Hematopoietic multipotent progenitor cell treated with erythropoietin and hydrocortisone succinate and interleukin-3 and kit ligand, for 8 days (in vitro differentiated cells): ENCODE results near the gene CYP4A22.
"Not testable (repeated sequence)": the region's sequence is repeated elsewhere in the genome, so short reads cannot be mapped to it uniquely, and the experiment has no call there.

Experiments used
- DNase-seq: peaks from one replicate; pipeline ENCODE4 v3.0.0-alpha.2; 2015

CYP4A22 gene

DNA sequence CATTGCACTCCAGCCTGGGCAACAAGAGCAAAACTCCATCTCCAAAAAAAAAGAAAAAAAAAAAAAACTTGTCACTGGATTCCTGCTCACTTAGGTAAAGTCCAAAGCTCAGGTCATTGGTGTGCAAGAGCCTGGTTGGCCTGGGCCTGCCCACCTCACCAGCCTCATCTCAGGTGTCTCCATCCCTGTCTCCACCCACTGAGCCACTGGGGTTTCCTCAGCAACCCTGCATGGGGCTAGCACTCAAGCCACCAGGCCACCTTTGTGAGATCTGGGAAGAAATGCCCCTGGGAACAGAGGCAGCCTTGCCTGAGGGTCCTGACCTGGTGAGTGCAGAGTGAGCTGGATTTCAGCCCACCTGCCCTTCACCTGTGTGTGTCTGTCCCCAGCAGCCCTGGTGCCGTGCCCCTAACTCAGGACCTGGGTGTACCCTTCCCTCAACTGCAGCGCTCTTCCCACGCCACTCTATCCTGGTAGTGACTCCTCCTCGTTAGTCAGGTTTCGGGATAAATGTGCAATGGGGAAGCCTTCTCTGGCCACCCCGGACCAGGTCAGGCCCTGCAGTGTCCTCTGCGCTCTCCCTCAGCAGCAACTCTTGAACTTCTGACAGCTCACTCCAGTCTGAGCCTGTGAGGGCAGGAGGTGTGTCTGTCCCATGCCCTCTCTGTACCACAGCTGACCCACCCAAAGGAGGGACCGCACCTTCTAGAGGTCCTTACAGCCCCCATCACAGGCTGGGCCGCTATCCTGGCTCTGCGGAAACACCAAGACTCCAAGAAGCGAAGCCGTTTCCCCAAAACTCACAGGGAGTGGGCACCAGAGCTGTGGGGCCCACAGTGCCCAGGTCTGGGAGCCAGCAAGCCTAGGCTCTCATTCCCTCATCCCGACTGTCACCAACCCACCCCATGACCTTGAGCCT, 49.3 kb downstream of the CYP4A22 start:
- DNase-seq, result no peak

DNA sequence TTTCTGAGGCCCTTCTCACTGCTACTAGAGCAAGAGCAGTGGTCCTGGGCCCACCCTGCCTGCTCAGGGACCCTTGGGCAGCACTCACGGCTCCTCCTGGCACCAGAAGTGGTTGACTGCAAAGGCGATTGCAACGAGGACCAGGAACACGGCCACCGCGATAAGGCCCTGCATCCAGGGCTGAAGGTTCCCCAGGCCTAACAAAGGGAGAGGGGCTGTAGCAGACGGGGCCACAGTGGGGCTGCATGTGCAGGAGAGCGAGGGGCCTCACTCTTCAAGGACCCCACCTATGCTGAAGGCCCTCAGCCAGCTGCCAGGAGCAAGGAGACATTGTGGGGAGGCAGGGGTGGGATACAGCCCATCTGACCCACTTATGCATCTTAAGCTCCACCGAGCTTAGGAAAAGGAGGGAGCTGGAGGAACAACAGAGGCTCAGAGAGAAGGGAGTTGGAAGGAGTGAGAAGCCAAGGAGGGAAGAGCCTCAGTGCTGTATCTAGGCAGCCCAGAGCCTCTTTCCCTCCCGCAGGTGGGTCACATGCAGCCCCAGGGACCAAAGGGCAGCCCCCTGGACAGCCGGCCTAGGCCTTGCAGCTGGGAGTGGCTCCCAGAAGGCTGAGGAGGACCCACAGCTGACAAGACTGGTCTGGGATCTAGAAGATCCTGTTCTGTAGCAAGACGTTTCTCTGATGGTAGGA, 50.1 kb downstream of the CYP4A22 start:
- no peak for DNase-seq

DNA sequence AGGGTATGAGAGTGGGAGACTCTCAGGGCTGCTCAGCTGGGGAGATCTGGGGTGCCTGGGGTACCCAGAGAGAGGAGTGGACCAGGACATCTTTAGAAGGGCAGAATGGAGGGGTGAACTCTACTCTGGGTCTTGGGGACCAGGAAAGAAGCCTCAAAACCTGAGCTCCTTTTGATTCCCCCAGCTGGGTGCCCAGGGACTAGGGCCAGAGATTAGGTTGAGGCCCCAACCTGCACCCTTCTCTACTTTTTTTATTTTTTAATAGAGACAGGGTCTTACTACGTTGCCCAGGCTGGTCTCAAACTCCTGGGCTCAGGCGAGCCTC, 50.6 kb downstream of the CYP4A22 start:
- no peak for DNase-seq

DNA sequence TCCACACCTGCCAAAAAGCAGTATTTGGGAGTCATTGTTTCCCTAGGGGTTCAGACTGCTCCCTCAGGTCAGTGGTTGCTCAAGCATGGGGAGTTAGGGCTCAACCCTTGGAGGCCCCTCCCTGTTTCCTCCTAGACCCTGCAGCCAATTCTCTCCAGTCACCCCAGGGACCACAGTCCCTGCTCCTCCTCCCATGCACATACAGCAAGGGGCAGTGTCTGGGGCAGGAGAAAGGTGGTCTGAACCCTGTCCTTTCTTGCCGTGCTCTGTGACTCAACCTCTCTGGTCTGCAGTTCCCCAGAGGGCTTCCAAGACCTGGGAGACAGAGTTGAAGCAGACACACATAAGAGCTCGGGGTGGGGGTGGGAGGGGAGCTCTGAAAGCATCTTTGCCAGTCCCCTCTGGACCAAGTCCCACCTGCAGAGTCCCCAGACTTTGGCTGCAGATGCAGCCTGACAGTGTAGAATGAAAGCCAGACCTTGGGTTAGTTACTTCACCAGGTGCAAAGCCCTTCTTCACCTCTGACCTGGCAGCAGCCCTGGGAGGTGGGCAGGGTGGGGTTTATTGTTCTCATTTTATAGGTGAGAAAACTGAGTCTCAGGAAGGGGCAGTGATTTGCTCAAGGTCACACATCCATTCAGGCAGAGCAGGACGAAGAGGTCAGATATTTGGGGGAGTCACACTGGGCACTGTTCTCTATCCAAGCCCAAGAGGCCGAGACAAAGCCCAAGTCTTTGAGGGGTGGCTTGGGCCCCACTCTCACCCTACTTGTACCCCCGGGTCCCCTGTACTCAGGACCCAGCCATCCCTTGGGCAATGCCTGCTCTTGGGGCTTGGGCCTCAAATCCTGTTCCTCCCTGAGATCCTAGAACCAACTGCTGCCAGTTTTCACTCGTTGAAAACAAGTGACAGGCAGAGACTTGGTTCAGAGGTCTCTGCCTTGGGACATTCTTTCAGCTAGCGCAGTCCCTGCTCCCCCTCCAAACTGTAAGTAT, 51.8 kb downstream of the CYP4A22 start:
- no peak for DNase-seq

DNA sequence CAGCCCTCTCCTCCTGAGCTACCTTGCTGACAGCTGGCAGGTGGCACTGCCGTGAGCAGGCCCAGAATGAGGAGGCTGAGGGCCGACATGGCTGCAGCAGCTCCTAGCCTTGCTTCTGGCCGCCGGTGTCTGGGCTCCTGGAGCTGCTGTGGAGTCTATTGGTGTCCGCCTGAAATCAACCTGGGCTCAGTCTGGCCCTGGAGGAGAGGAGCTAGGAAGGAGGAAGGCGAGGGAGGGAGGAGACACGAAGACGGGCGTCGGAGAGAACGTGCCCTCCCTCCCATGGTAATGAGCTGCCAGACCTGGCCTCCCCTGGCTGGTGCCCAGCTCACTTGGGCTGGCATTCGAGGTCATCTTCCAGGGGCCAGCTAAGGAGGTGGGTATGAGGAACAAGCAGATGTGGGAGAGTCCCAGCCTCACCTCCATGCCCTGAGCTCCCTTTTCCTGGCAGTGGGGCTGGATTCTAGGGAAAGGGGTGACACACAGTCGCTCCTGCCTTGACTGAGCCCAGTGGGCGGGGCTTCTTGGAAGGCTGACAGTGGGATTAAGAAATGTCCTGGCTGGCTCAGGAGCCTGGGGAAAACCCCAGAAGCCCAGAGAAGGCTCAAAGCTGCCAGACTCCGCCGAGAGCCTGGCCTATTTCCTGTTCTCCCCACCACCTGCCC, 52.7 kb downstream of the CYP4A22 start, which contains the start of gene PDZK1IP1:
TSS of gene PDZK1IP1 (minus strand) at position 193 of the 665 bp plus-strand sequence. CDS start at position 89, 104 bp downstream.
- peak; percentile 54 for DNase-seq

DNA sequence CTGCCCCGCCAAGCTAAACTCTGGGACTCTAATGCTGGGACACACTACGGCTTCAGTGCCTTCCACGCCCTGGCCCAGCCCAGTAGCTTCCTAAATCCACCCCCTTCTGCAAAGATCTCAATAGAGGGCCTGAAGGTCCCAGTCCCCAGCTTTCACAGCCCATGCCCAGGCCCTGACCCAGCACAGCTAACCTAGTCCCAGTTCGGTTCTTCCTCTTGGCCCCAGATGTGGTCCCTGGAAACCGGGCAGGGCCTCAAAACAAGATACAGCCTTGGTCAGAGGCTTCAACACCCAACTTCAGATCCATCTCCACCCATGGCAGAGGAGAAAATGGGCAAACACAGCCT, 53.2 kb downstream of the CYP4A22 start:
- DNase-seq, result no peak

DNA sequence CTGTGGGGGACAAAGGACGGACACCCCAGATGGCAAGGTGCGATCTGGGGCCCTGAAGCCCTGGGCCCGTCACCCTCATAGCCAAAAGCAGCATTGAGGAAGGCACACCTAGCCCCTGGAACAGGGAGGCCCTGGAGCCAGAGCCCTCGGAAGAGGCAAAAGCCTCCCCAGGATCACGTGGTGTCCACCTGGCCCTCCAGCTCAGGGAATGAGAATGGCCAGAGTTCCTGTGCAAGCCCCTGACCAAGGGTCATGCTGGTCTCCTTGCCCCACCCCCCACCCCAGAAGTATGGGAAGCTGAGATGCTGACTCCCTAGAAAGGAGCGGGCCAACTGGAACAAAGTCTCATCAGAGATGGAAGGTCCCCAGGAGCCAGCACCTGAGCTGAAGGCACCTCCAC, 53.6 kb downstream of the CYP4A22 start:
- no peak for DNase-seq

DNA sequence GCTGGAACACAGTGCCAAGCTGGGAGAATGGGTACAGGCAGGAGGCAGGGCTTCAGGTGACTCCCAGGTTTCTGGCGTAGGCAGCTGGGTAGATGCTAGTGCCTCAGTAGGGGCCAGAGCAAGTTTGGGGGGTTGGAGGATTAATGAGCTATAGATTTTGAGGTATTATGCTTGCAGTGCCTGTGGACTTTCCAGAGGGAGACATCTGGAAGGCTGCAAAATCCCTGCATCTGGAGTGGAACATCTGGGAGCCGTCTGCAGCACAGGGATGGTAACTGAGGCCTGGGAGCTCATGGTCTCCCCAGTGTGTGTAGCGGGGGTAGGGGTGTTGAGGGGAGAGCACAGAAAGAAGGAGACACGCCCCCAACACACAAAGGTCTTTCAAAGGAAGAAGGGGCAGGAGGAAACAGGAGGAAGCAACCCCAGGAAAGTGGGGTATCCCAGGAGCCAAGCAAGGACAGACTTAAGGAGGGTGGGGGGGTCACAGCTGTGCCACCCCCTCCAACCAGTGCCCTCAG, 54.8 kb downstream of the CYP4A22 start:
- no peak for DNase-seq

DNA sequence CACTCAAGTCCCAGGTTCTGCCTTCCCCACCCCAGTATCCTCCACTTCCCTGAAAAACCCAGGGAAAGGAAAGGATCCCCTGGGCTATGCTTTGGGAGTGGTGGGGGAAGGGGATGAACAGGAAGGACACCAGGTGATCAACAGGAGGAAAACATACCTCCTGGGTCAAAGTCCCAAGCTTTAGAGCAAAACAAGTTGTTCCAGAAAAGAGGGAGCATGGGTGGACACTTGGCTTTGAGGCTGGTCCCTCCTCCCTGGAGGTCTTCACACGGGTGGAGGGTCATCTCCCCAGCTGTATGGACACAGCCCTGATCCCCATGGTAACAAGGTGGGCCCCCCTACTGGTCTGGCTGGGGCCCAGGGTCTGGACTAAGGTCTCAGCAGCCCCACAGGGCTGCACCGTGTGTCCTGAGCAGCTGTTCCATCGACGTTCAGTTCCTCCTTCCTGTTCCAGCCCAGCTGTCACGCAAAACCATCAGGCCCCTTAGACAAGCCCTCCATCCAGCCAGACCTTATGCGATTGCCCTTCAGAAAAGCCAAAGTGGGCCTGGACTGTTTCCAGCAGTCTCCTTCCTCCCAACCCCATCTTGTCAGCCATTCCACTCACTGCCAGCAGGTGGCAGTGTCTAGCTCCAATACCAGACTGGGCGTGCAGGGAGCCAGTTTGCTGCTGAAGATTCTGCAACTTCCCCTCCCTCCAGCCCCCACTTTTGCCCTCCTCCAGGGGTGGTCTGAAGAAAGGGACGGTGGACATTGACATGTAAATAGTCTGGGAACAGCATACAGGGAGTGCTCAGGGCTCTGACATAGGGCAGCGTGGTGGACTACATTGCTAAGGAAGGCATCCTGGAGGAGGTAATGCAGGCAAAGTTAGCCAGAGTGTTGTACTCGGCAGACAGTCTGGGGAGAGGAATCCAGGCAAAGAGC, 55.5 kb downstream of the CYP4A22 start:
- peak; percentile 91 for DNase-seq

DNA sequence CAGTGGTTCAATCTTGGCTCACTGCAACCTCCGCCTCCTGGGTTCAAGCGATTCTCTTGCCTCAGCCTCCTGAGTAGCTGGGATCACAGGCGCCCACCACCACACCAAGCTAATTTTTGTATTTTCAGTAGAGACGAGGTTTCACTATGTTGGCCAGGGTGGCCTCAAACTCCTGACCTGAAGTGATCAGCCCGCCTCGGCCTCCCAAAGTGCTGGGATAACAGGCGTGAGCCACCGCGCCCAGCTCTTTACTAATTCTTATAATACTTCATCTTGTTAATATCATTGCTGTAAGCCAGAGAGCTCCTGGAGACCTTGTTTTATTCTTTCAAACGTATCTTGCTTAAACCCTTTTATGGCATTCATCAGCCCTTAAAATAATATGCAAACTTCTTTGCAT, 56.3 kb downstream of the CYP4A22 start:
- not testable (repeated sequence) for DNase-seq

DNA sequence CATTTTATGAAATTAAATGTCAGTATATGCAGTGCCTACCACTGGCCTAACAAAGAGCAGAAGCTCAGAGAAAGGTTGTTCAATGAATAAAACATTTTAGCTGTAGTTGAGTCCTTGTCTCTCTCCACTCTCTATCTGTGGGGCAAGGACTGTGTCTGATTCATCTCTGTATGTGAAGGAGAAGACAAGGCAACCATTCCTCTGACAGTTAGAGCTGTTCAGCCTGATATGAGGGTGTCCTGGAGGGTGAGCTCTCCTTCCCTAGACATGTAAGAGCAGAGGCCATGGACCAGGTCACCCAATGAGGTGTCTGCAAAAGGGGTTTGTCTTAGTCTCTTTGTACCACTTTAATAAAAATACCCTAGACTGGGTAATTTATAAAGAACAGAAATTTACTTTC, 57.1 kb downstream of the CYP4A22 start:
- peak; percentile 68 for DNase-seq

DNA sequence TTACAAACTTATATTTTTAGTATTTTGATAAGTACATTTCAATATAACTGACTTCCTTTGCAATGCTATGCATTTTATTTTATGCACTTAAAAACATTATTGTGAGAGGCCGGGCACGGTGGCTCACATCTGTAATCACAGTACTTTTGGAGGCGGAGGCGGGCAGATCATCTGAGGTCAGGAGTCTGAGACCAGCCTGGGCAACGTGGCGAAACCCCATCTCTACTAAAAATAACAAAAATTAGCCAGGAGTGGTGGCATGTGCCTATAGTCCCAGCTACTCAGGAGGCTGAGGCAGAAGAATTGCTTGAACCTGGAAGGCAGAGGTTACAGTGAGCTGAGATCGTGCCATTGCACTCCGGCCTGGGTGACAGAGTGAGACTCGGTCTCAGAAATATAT, 58.7 kb downstream of the CYP4A22 start:
- not testable (repeated sequence) for DNase-seq

DNA sequence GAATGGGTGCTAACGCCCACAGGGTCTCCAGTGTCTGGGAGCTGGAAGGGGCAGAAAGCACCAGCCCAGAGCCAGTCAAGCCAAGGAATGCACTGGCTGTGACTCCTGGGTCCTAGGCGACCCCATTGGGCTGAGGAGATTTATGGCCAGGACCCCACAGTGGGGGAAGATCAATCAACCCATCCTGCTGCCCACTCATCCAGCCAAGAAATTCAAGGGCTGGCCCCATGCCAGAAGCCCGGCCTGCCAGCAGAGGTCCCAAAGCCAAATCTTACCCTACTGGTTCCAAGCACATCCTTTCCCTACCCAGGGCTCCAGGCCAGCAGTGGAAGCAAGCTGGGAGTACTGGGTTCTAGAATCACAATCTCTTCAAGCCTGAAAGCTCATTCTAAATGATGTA, 59.4 kb downstream of the CYP4A22 start:
- peak; percentile 26 for DNase-seq

DNA sequence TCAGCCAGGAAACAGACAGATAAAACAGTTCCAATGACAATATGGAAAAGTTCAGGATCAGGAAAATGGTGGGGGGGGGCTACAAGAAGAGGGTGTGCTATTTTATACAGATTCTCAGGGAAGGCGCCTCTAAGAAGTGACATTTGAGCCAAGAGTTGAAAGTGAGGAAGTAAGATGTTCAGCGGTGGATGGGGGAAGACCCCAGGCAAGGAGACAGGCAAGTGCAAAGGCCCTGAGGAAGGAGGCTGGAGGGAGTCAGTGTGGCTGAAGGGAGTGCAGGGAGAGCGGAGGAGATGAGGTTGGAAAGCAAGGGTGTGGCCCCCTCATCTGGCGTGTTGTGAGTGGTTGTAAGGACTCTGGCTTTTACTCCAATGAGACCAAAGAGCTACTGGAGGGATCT, 61.0 kb downstream of the CYP4A22 start:
- DNase-seq, result no peak
